Measurements from ENCODE around the gene CPXCR1. TPM values are rescaled to one million over a fixed set of nuclear protein-coding genes. Genes with fewer than 3 reads are reported as not detected.
"Not testable (repeated sequence)": the region's sequence is repeated elsewhere in the genome, so short reads cannot be mapped to it uniquely, and the experiment has no call there.

Gene CPXCR1
- total and polyA plus RNA-seq, 10 of the 15 experiments (the other 5 are each of a cell fraction or from before 2014, with no cell fraction given) = 0.05 to 0.26 (median 0.06) TPM; not detected in 7

DNA sequence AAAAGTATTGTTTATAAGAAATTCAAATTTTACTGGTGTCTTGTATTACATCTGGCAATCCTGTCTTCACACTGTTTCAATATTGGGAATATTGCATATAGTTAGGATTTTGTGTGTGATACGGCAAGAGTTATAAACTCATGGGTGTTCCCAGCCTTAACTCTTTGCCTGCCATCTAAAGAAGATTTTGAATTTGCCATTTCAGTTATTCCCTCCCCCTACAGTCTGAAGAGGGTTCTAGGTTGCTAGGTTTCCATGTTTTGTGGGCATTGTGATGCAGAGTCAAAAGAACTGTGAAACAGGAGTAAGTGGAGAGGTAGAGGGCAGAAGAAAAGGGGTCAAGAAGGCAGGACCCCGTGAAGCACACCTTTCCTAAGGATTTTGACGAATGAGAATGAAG lies at the start of gene CPXCR1 (continued):
- TF ChIP-seq EGR1 (IDR thresholded peaks at IDR 0.05; ENCODE audit: borderline replicate concordance in 1 of 2, low read depth in 2 of 2, low read length in 2 of 2) (no peak), NR2F1 (conservative IDR thresholded peaks at IDR 0.05) (no peak), ATF7 (IDR thresholded peaks at IDR 0.05; ENCODE audit: low read depth) (no peak), ZNF622 (IDR thresholded peaks at IDR 0.05) (no peak), MTA2 (IDR thresholded peaks at IDR 0.05; ENCODE audit: low read depth) (no peak), STAT1 (conservative IDR thresholded peaks at IDR 0.05) (no peak)

- WGBS (ENCODE audit: insufficient coverage, insufficient replicate concordance, low lambda C conversion rate, missing lambda C conversion rate) = 10% methylated on average over 4 of the region's 4 CpGs
- FAIRE-seq = no peak
These were observed 11.2 kb upstream of the CPXCR1 start for GRCh38 chrX:88735835-88736234.

GRCh38 chrX:88746215-88746614 lies 810 bp upstream of the CPXCR1 start:
- DNase-seq (ENCODE audit: low read depth, low spot score); SMC1A ChIA-PET (ENCODE audit: uncharacterized antibody, unreplicated experiment): not testable (repeated sequence)

More at GRCh38 chrX:88735835-88736234, 11.2 kb upstream of the CPXCR1 start:
- H3K4me1 ChIP-seq (ENCODE audit: control insufficient read depth, insufficient read depth, low read length) = no peaks in the 10 kb centered on the region
- no peak overlapping the region for H3K9ac ChIP-seq (ENCODE audit: control insufficient read depth, insufficient read depth, low read length)
- BruUV-seq (replicated peaks) = no TSS peak
- no peak overlapping the region for H2AFZ ChIP-seq (ENCODE audit: control insufficient read depth, low read depth, low read length)
- H3K27me3 ChIP-seq (replicated peaks in 1 of 2; ENCODE audit: control insufficient read depth in 2 of 2, insufficient read depth in 2 of 2, low read length in 1 of 2) = no peaks in the 10 kb centered on the region
- DNase-seq (ENCODE audit: low read depth, low spot score) (no peak), ATAC-seq (no peak)
- TF ChIP-seq JUND (IDR thresholded peaks at IDR 0.05; ENCODE audit: low read depth, low read length) (no peak), CBFB (IDR thresholded peaks at IDR 0.05; ENCODE audit: low read depth) (no peak), ZNF207 (IDR thresholded peaks at IDR 0.05; ENCODE audit: borderline replicate concordance) (no peak)
- TF ChIP-seq, protein P1, sequence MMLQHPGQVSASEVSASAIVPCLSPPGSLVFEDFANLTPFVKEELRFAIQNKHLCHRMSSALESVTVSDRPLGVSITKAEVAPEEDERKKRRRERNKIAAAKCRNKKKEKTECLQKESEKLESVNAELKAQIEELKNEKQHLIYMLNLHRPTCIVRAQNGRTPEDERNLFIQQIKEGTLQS (IDR thresholded peaks at IDR 0.05; ENCODE audit: borderline replicate concordance, extremely low read depth, low read depth, low read length) = no peak
- no peaks in the 10 kb centered on the region for H3K9me3 ChIP-seq (replicated peaks; ENCODE audit: control insufficient read depth, insufficient read depth, low read length)
- no peaks in the 10 kb centered on the region for H4K20me1 ChIP-seq (ENCODE audit: control insufficient read depth, insufficient read depth)
- ChIA-PET SMC1A (ENCODE audit: uncharacterized antibody, unreplicated experiment) (no interaction called here), RAD21 (ENCODE audit: unreplicated experiment) (no interaction called here), POLR2A (no interaction called here), CTCF (no interaction called here)
- H3K4me2 ChIP-seq (ENCODE audit: control insufficient read depth, insufficient read depth) = no peak overlapping the region
- H3K4me3 ChIP-seq = no peak overlapping the region
- H3K36me3 ChIP-seq (ENCODE audit: control insufficient read depth in 2 of 2, insufficient read depth in 2 of 2, low read length in 1 of 2) = no peaks in the 10 kb centered on the region
- intact Hi-C loops (cut with micrococcal nuclease; ENCODE audit: unreplicated experiment) (no loop called here), in situ Hi-C loops (cut with MboI) (no loop called here)
- no peak overlapping the region for H3K27ac ChIP-seq (ENCODE audit: control insufficient read depth, insufficient read depth)
- no peaks in the 10 kb centered on the region for H3K79me2 ChIP-seq (ENCODE audit: control insufficient read depth, insufficient read depth, low read length)

DNA sequence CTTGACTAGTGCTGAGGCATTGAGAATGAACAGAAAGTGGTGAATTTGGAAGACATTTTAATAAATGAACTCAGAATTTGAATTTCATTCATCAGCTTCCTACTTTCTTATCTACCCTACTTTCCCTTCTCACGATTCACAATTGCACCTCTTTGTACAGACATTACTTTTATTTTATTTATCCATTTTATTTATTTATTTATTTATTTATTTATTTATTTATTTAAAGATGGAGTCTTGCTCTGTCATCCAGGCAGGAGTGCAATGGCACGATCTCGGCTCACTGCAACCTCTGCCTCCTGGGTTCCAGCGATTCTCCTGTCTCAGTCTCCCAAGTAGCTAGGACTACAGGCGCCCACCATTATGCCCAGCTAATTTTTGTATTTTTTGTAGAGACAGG lies 5.3 kb downstream of the CPXCR1 start:
- FAIRE-seq; H4K20me1 ChIP-seq (ENCODE audit: control insufficient read depth, insufficient read depth); RAD21 ChIA-PET (ENCODE audit: unreplicated experiment); H2AFZ ChIP-seq (ENCODE audit: control insufficient read depth, low read depth, low read length); H3K4me3 ChIP-seq; POLR2A ChIA-PET; H3K36me3 ChIP-seq (ENCODE audit: control insufficient read depth in 2 of 2, insufficient read depth in 2 of 2, low read length in 1 of 2); SMC1A ChIA-PET (ENCODE audit: uncharacterized antibody, unreplicated experiment); H3K27me3 ChIP-seq (replicated peaks in 1 of 2; ENCODE audit: control insufficient read depth in 2 of 2, insufficient read depth in 2 of 2, low read length in 1 of 2); H3K9me3 ChIP-seq (replicated peaks; ENCODE audit: control insufficient read depth, insufficient read depth, low read length); H3K9ac ChIP-seq (ENCODE audit: control insufficient read depth, insufficient read depth, low read length); ATAC-seq; H3K27ac ChIP-seq (ENCODE audit: control insufficient read depth, insufficient read depth); BruUV-seq (replicated peaks); in situ Hi-C loops (cut with MboI); H3K4me2 ChIP-seq (ENCODE audit: control insufficient read depth, insufficient read depth); intact Hi-C loops (cut with micrococcal nuclease; ENCODE audit: unreplicated experiment); DNase-seq (ENCODE audit: low read depth, low spot score); H3K4me1 ChIP-seq (ENCODE audit: control insufficient read depth, insufficient read depth, low read length); H3K79me2 ChIP-seq (ENCODE audit: control insufficient read depth, insufficient read depth, low read length): not testable (repeated sequence)
- WGBS (ENCODE audit: insufficient coverage, insufficient replicate concordance, low lambda C conversion rate, missing lambda C conversion rate) = 47% methylated on average over 5 of the region's 5 CpGs
- CTCF ChIA-PET = interaction anchor here (0.8 kb wide), 1 partner anchor 8 kb away, joined by 4 read pairs; no protein-coding TSS in a partner anchor

More at GRCh38 chrX:88746215-88746614, 810 bp upstream of the CPXCR1 start:
- BruUV-seq (replicated peaks); POLR2A ChIA-PET; H3K27ac ChIP-seq (ENCODE audit: control insufficient read depth, insufficient read depth); intact Hi-C loops (cut with micrococcal nuclease; ENCODE audit: unreplicated experiment); H3K4me3 ChIP-seq; FAIRE-seq; H3K9ac ChIP-seq (ENCODE audit: control insufficient read depth, insufficient read depth, low read length); ATAC-seq; CTCF ChIA-PET; H3K4me1 ChIP-seq (ENCODE audit: control insufficient read depth, insufficient read depth, low read length); H2AFZ ChIP-seq (ENCODE audit: control insufficient read depth, low read depth, low read length); RAD21 ChIA-PET (ENCODE audit: unreplicated experiment); H3K79me2 ChIP-seq (ENCODE audit: control insufficient read depth, insufficient read depth, low read length); H3K27me3 ChIP-seq (replicated peaks in 1 of 2; ENCODE audit: control insufficient read depth in 2 of 2, insufficient read depth in 2 of 2, low read length in 1 of 2); H3K4me2 ChIP-seq (ENCODE audit: control insufficient read depth, insufficient read depth); in situ Hi-C loops (cut with MboI); H4K20me1 ChIP-seq (ENCODE audit: control insufficient read depth, insufficient read depth); H3K36me3 ChIP-seq (ENCODE audit: control insufficient read depth in 2 of 2, insufficient read depth in 2 of 2, low read length in 1 of 2); H3K9me3 ChIP-seq (replicated peaks; ENCODE audit: control insufficient read depth, insufficient read depth, low read length): not testable (repeated sequence)
- WGBS (ENCODE audit: insufficient coverage, insufficient replicate concordance, low lambda C conversion rate, missing lambda C conversion rate) = 38% methylated on average over 7 of the region's 11 CpGs

Data from GM12878 (cell line).